NCI-H2227 treated with DMSO at 0.1 percent for 48 hours (cell line): ENCODE measurements around the gene IGSF3.
"Not testable (repeated sequence)": the region's sequence is repeated elsewhere in the genome, so short reads cannot be mapped to it uniquely, and the experiment has no call there.

Experiments
- DNase-seq: peaks from one replicate; lab custom pipeline; 2025; lab: John Stamatoyannopoulos, UW

IGSF3 gene

GRCh38 chr1:116664366-116664977 is 3.1 kb downstream of the IGSF3 start:
- DNase-seq: no peak

- no peak for DNase-seq
Measured at GRCh38 chr1:116663821-116664220, 3.7 kb downstream of the IGSF3 start.

GRCh38 chr1:116661633-116662032 is 5.9 kb downstream of the IGSF3 start:
- DNase-seq: no peak

GRCh38 chr1:116658645-116659044 is 8.9 kb downstream of the IGSF3 start:
- not testable (repeated sequence) for DNase-seq

GRCh38 chr1:116657836-116658235 is 9.7 kb downstream of the IGSF3 start:
- DNase-seq: not testable (repeated sequence)

- no peak for DNase-seq
Measured at GRCh38 chr1:116654351-116654750, 13.2 kb downstream of the IGSF3 start.

- DNase-seq: not testable (repeated sequence)
Measured at GRCh38 chr1:116652598-116652997, 14.9 kb downstream of the IGSF3 start.

- DNase-seq: not testable (repeated sequence)
Measured at GRCh38 chr1:116650781-116651180, 16.8 kb downstream of the IGSF3 start.

GRCh38 chr1:116649041-116649440 is 18.5 kb downstream of the IGSF3 start:
- DNase-seq: not testable (repeated sequence)

- peak; percentile 27 for DNase-seq
Measured at GRCh38 chr1:116648325-116648724, 19.2 kb downstream of the IGSF3 start.

- not testable (repeated sequence) for DNase-seq
Measured at GRCh38 chr1:116647186-116647585, 20.3 kb downstream of the IGSF3 start.

GRCh38 chr1:116646673-116647170 is 20.8 kb downstream of the IGSF3 start:
- peak; percentile 55 for DNase-seq

GRCh38 chr1:116645802-116646672 is 21.5 kb downstream of the IGSF3 start:
- not testable (repeated sequence) for DNase-seq

- DNase-seq: not testable (repeated sequence)
Measured at GRCh38 chr1:116644993-116645392, 22.5 kb downstream of the IGSF3 start.

GRCh38 chr1:116644096-116644495 is 23.4 kb downstream of the IGSF3 start:
- DNase-seq: not testable (repeated sequence)

GRCh38 chr1:116643281-116643751 is 24.2 kb downstream of the IGSF3 start:
- DNase-seq: not testable (repeated sequence)

GRCh38 chr1:116642311-116643280 is 24.9 kb downstream of the IGSF3 start:
- DNase-seq: not testable (repeated sequence)

GRCh38 chr1:116637583-116637982 is 29.9 kb downstream of the IGSF3 start:
- DNase-seq: not testable (repeated sequence)

- DNase-seq: not testable (repeated sequence)
Measured at GRCh38 chr1:116636584-116636983, 30.9 kb downstream of the IGSF3 start.

- DNase-seq: not testable (repeated sequence)
Measured at GRCh38 chr1:116634386-116634785, 33.1 kb downstream of the IGSF3 start.
